ENCODE measurements around the gene DGAT2.

The DGAT2 gene

GRCh38 chr11:75721852-75722668 lies 46.5 kb upstream of the DGAT2 start:
- H3K27me3 ChIP-seq (ENCODE audit: insufficient read depth, low read length, poor library complexity), result peaks cover 4% of the 10 kb centered on the region
- H3K9me3 ChIP-seq (ENCODE audit: insufficient read depth, low read length, severe bottlenecking), result no peaks in the 10 kb centered on the region
- no peaks in the 10 kb centered on the region for H3K79me2 ChIP-seq (ENCODE audit: insufficient read depth, low read length)
- DNase-seq, result no peak
- no peak overlapping the region for H3K9ac ChIP-seq (ENCODE audit: low read depth, low read length)
- no peak for TF ChIP-seq CTCF (IDR thresholded peaks at IDR 0.05; ENCODE audit: borderline replicate concordance, extremely low read depth, low read length, poor library complexity, severe bottlenecking)
- no peak for TF ChIP-seq EZH2 (IDR thresholded peaks at IDR 0.05; ENCODE audit: borderline replicate concordance, low read depth, low read length, severe bottlenecking)
- no peak overlapping the region for H3K4me3 ChIP-seq (ENCODE audit: low read depth in 1 of 2, low read length in 2 of 2)
- H3K4me1 ChIP-seq (ENCODE audit: insufficient read depth, low read length), result no peaks in the 10 kb centered on the region
- no peak overlapping the region for H3K4me2 ChIP-seq (ENCODE audit: insufficient read depth, low read length)
- no peaks in the 10 kb centered on the region; the same call in 1 of the 2 replicates for H4K20me1 ChIP-seq (ENCODE audit: insufficient read depth, low read length)
- no peak overlapping the region for H2AFZ ChIP-seq (ENCODE audit: low read depth, low read length)
- no peak overlapping the region for H3K27ac ChIP-seq (ENCODE audit: low read length)
- no peaks in the 10 kb centered on the region for H3K36me3 ChIP-seq (ENCODE audit: insufficient read depth, low read length)
- no peak for ATAC-seq (ENCODE audit: insufficient read depth, low read depth)

- ATAC-seq (ENCODE audit: insufficient read depth, low read depth), result no peak
- H3K36me3 ChIP-seq (ENCODE audit: insufficient read depth, low read length), result no peaks in the 10 kb centered on the region
- no peak for TF ChIP-seq CTCF (IDR thresholded peaks at IDR 0.05; ENCODE audit: borderline replicate concordance, extremely low read depth, low read length, poor library complexity, severe bottlenecking)
- TF ChIP-seq EZH2 (IDR thresholded peaks at IDR 0.05; ENCODE audit: borderline replicate concordance, low read depth, low read length, severe bottlenecking), result no peak
- H3K27me3 ChIP-seq (ENCODE audit: insufficient read depth, low read length, poor library complexity), result peaks cover 4% of the 10 kb centered on the region
- DNase-seq, result no peak
- no peak overlapping the region for H3K4me3 ChIP-seq (ENCODE audit: low read depth in 1 of 2, low read length in 2 of 2)
- no peaks in the 10 kb centered on the region for H3K4me1 ChIP-seq (ENCODE audit: insufficient read depth, low read length)
- H3K4me2 ChIP-seq (ENCODE audit: insufficient read depth, low read length), result no peak overlapping the region
- no peak overlapping the region for H3K27ac ChIP-seq (ENCODE audit: low read length)
- H3K79me2 ChIP-seq (ENCODE audit: insufficient read depth, low read length), result no peaks in the 10 kb centered on the region
- no peak overlapping the region for H2AFZ ChIP-seq (ENCODE audit: low read depth, low read length)
- H3K9me3 ChIP-seq (ENCODE audit: insufficient read depth, low read length, severe bottlenecking), result no peaks in the 10 kb centered on the region
- H3K9ac ChIP-seq (ENCODE audit: low read depth, low read length), result no peak overlapping the region
- H4K20me1 ChIP-seq (ENCODE audit: insufficient read depth, low read length), result no peaks in the 10 kb centered on the region; the same call in 1 of the 2 replicates
Measured at GRCh38 chr11:75722669-75723042, 45.9 kb upstream of the DGAT2 start.

GRCh38 chr11:75725547-75726320 lies 42.8 kb upstream of the DGAT2 start:
- Histone ChIP-seq H3K36me3 (ENCODE audit: insufficient read depth, low read length) (no peaks in the 10 kb centered on the region), H3K4me3 (ENCODE audit: low read depth in 1 of 2, low read length in 2 of 2) (no peak overlapping the region), H3K9ac (ENCODE audit: low read depth, low read length) (no peak overlapping the region), H2AFZ (ENCODE audit: low read depth, low read length) (no peak overlapping the region), H3K79me2 (ENCODE audit: insufficient read depth, low read length) (no peaks in the 10 kb centered on the region), H3K4me2 (ENCODE audit: insufficient read depth, low read length) (no peak overlapping the region), H3K9me3 (ENCODE audit: insufficient read depth, low read length, severe bottlenecking) (no peaks in the 10 kb centered on the region), H4K20me1 (ENCODE audit: insufficient read depth, low read length) (no peaks in the 10 kb centered on the region; the same call in 1 of the 2 replicates), H3K27me3 (ENCODE audit: insufficient read depth, low read length, poor library complexity) (peaks cover 4% of the 10 kb centered on the region), H3K4me1 (ENCODE audit: insufficient read depth, low read length) (no peaks in the 10 kb centered on the region), H3K27ac (ENCODE audit: low read length) (no peak overlapping the region)
- no peak for ATAC-seq (ENCODE audit: insufficient read depth, low read depth)
- no peak for DNase-seq
- TF ChIP-seq EZH2 (IDR thresholded peaks at IDR 0.05; ENCODE audit: borderline replicate concordance, low read depth, low read length, severe bottlenecking) (no peak), CTCF (IDR thresholded peaks at IDR 0.05; ENCODE audit: borderline replicate concordance, extremely low read depth, low read length, poor library complexity, severe bottlenecking) (no peak)
